HEK293 (cell line): ENCODE results near the gene ZNF503.

ENCODE experiments used
- EGR2 ChIP-seq: fragments of 450-650 bp; formaldehyde crosslinking; IDR thresholded peaks from 2 replicates; pipeline ENCODE4 v1.5.1; 2016; ENCODE audit warnings: low read depth, missing biosample characterization, missing genetic modification characterization
- FEZF1 ChIP-seq: fragments of 450-650 bp; formaldehyde crosslinking; IDR thresholded peaks from 2 replicates; pipeline ENCODE4 v1.5.1; 2016; ENCODE audit warnings: missing biosample characterization, missing genetic modification characterization
- GLI2 ChIP-seq: fragments of 450-650 bp; formaldehyde crosslinking; IDR thresholded peaks from 2 replicates; pipeline ENCODE4; 2017; ENCODE audit warnings: missing biosample characterization, missing genetic modification characterization, low read depth, borderline replicate concordance
- GLIS2 ChIP-seq: fragments of 450-650 bp; formaldehyde crosslinking; IDR thresholded peaks from 2 replicates; pipeline ENCODE4 v1.5.1; 2016; ENCODE audit warnings: missing biosample characterization, missing genetic modification characterization
- KLF8 ChIP-seq: fragments of 450-650 bp; formaldehyde crosslinking; IDR thresholded peaks from 2 replicates; pipeline ENCODE4 v1.5.1; 2016; ENCODE audit warnings: missing biosample characterization, missing genetic modification characterization
- PRDM1 ChIP-seq: fragments of 450-650 bp; formaldehyde crosslinking; IDR thresholded peaks from 2 replicates; pipeline ENCODE4; 2016; ENCODE audit warnings: missing biosample characterization, missing genetic modification characterization
- SP7 ChIP-seq: fragments of 450-650 bp; formaldehyde crosslinking; IDR thresholded peaks from 2 replicates; pipeline ENCODE4 v1.5.1; 2016; ENCODE audit warnings: missing biosample characterization, missing genetic modification characterization
- YY1 ChIP-seq: fragments of 450-650 bp; formaldehyde crosslinking; IDR thresholded peaks from 2 replicates; pipeline ENCODE4 v1.5.1; 2018; ENCODE audit warnings: missing biosample characterization, missing genetic modification characterization
- ZBTB21 ChIP-seq: fragments of 450-650 bp; formaldehyde crosslinking; IDR thresholded peaks from 2 replicates; pipeline ENCODE4 v1.5.1; 2017; ENCODE audit warnings: missing biosample characterization, missing genetic modification characterization
- ZNF112 ChIP-seq: fragments of 450-650 bp; formaldehyde crosslinking; IDR thresholded peaks from 2 replicates; pipeline ENCODE4 v1.5.0; 2017; ENCODE audit warnings: missing biosample characterization, missing genetic modification characterization
- ZNF114 ChIP-seq: fragments of 450-650 bp; formaldehyde crosslinking; IDR thresholded peaks from 2 replicates; pipeline ENCODE4 v1.5.0; 2017; ENCODE audit warnings: missing biosample characterization, missing genetic modification characterization
- ZNF155 ChIP-seq: fragments of 450-650 bp; formaldehyde crosslinking; IDR thresholded peaks from 2 replicates; pipeline ENCODE4 v1.5.1; 2016; ENCODE audit warnings: missing biosample characterization, missing genetic modification characterization
- ZNF2 ChIP-seq: fragments of 450-650 bp; formaldehyde crosslinking; IDR thresholded peaks from 2 replicates; pipeline ENCODE4 v1.5.1; 2016; ENCODE audit warnings: missing biosample characterization, missing genetic modification characterization
- ZNF211 ChIP-seq: fragments of 450-650 bp; formaldehyde crosslinking; IDR thresholded peaks from 2 replicates; pipeline ENCODE4 v1.5.1; 2016; ENCODE audit warnings: low read depth, missing biosample characterization, missing genetic modification characterization
- ZNF311 ChIP-seq: fragments of 450-650 bp; formaldehyde crosslinking; IDR thresholded peaks from 2 replicates; pipeline ENCODE4 v1.5.1; 2017; ENCODE audit warnings: missing biosample characterization, missing genetic modification characterization, borderline replicate concordance
- ZNF324 ChIP-seq: fragments of 450-650 bp; formaldehyde crosslinking; IDR thresholded peaks from 2 replicates; pipeline ENCODE4 v1.5.1; 2016; ENCODE audit warnings: missing biosample characterization, missing genetic modification characterization
- ZNF473 ChIP-seq: fragments of 450-650 bp; formaldehyde crosslinking; IDR thresholded peaks from 2 replicates; pipeline ENCODE4 v1.5.1; 2017; ENCODE audit warnings: missing biosample characterization, missing genetic modification characterization
- ZNF521 ChIP-seq: fragments of 450-650 bp; formaldehyde crosslinking; IDR thresholded peaks from 2 replicates; pipeline ENCODE4 v1.5.1; 2017; ENCODE audit warnings: missing biosample characterization, mild to moderate bottlenecking, missing genetic modification characterization
- ZNF600 ChIP-seq: fragments of 450-650 bp; formaldehyde crosslinking; IDR thresholded peaks from 2 replicates; pipeline ENCODE4 v1.5.1; 2016; ENCODE audit warnings: missing biosample characterization, missing genetic modification characterization
- ZNF610 ChIP-seq: fragments of 450-650 bp; formaldehyde crosslinking; IDR thresholded peaks from 2 replicates; pipeline ENCODE4 v1.5.1; 2016; ENCODE audit warnings: missing biosample characterization, missing genetic modification characterization, borderline replicate concordance
- ZNF621 ChIP-seq: fragments of 450-650 bp; formaldehyde crosslinking; IDR thresholded peaks from 2 replicates; pipeline ENCODE4 v1.5.1; 2017; ENCODE audit warnings: missing biosample characterization, missing genetic modification characterization
- ZNF624 ChIP-seq: fragments of 450-650 bp; formaldehyde crosslinking; IDR thresholded peaks from 2 replicates; pipeline ENCODE4 v1.5.1; 2017; ENCODE audit warnings: missing biosample characterization, missing genetic modification characterization
- ZNF660 ChIP-seq: fragments of 450-650 bp; IDR thresholded peaks from 2 replicates; pipeline ENCODE4 v1.5.1; 2018; ENCODE audit warnings: missing biosample characterization, mild to moderate bottlenecking, missing genetic modification characterization
- ZSCAN30 ChIP-seq: fragments of 450-650 bp; IDR thresholded peaks from 2 replicates; pipeline ENCODE4 v1.5.1; 2018; ENCODE audit warnings: missing biosample characterization, mild to moderate bottlenecking, missing genetic modification characterization, moderate library complexity
- TF ChIP-seq, protein P1 (sequence below): fragments of 450-650 bp; formaldehyde crosslinking; IDR thresholded peaks from 2 replicates; pipeline ENCODE4; 2016; ENCODE audit warnings: missing biosample characterization, missing genetic modification characterization
- TF ChIP-seq, protein P2 (sequence below): fragments of 450-650 bp; formaldehyde crosslinking; IDR thresholded peaks from 2 replicates; pipeline ENCODE4 v1.5.1; 2017; ENCODE audit warnings: missing biosample characterization, missing genetic modification characterization
- TF ChIP-seq, protein P3 (sequence below): fragments of 450-650 bp; formaldehyde crosslinking; IDR thresholded peaks from 2 replicates; pipeline ENCODE4 v1.5.1; 2017; ENCODE audit warnings: missing biosample characterization, missing genetic modification characterization
- TF ChIP-seq, protein P4 (sequence below): fragments of 450-650 bp; formaldehyde crosslinking; optimal IDR thresholded peaks from 2 replicates; pipeline ENCODE3; 2016; ENCODE audit warnings: missing biosample characterization, mild to moderate bottlenecking, missing genetic modification characterization
- TF ChIP-seq, protein P5 (sequence below): fragments of 450-650 bp; formaldehyde crosslinking; IDR thresholded peaks from 2 replicates; pipeline ENCODE4 v1.5.1; 2016; ENCODE audit warnings: missing biosample characterization, missing genetic modification characterization
- TF ChIP-seq, protein P6 (sequence below): fragments of 450-650 bp; formaldehyde crosslinking; IDR thresholded peaks from 2 replicates; pipeline ENCODE4 v1.5.1; 2017; ENCODE audit warnings: missing biosample characterization, missing genetic modification characterization

The ZNF503 gene

DNA sequence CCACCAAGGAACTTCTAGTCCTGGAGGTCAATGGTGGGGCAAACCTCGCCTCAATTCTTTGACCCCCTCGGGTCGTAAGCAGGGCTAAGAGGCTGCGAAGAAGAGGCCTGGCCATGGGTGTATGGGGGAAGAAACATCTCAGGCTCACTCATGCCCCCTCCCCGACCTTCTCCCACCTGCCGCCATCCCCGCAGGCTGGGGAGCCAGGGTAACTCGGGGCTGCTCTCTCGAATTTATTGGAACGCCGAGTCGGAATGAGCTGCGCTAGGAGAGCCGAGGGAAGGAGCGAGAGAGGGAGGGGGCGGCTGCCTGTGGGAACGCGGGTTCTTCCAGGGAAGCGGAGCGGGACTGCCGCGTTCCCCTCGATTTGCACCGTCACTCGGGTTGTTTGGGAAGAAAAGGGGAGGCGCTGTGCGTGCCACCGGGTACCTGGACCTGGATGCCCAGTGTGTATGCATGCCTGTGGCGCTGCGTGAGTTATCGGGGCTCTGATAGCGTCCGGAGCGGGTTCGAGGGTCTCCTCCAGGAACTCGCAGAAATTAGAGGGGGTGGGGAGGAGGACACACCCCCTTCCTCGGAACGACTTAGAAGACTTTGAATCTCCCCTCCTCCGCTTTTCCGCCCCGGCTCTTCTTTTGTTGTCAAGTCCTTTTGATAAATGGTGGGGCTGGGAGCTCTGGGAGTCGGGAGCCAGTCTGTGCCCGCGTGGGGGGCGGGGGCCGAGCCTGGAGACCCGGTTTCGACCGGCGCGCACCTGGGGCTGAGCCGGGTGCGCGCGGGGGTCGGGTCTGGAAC is 1.8 kb upstream of the ZNF503 start (continued):
- TF ChIP-seq ZNF114 (tag by site-specific recombination) (no peak), GLI2 (no peak), ZSCAN30 (tag by site-specific recombination) (peak; percentile 50; the same call in 1 of the 2 replicates), ZNF610 (tag by site-specific recombination) (no peak; the same call in 1 of the 2 replicates), PRDM1 (no peak), ZBTB21 (tag by site-specific recombination) (no peak), ZNF521 (tag by site-specific recombination) (no peak), ZNF155 (tag by site-specific recombination) (no peak), ZNF311 (no peak), SP7 (tag by site-specific recombination) (peak; percentile 43; the same call in 1 of the 2 replicates), ZNF211 (no peak), EGR2 (tag by site-specific recombination) (peak; percentile 80), ZNF600 (tag by site-specific recombination) (peak; percentile 54), YY1 (tag by site-specific recombination) (no peak), ZNF621 (no peak), KLF8 (tag by site-specific recombination) (peak; percentile 32), ZNF660 (0 out of 2 replicates have a peak, but pooled peaks have one; percentile 28), ZNF2 (tag by site-specific recombination) (0 out of 2 replicates have a peak, but pooled peaks have one; percentile 29), FEZF1 (tag by site-specific recombination) (0 out of 2 replicates have a peak, but pooled peaks have one; percentile 4), ZNF624 (tag by site-specific recombination) (no peak), ZNF473 (no peak), GLIS2 (tag by site-specific recombination) (peak; percentile 74; the same call in 1 of the 2 replicates), ZNF324 (tag by site-specific recombination) (0 out of 2 replicates have a peak, but pooled peaks have one; percentile 32), ZNF112 (tag by site-specific recombination) (no peak)
- TF ChIP-seq, protein P1, sequence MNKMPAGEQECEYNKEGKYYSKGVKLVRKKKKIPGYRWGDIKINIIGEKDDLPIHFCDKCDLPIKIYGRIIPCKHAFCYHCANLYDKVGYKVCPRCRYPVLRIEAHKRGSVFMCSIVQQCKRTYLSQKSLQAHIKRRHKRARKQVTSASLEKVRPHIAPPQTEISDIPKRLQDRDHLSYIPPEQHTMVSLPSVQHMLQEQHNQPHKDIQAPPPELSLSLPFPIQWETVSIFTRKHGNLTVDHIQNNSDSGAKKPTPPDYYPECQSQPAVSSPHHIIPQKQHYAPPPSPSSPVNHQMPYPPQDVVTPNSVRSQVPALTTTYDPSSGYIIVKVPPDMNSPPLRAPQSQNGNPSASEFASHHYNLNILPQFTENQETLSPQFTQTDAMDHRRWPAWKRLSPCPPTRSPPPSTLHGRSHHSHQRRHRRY (tag by site-specific recombination): no peak
- TF ChIP-seq, protein P2, sequence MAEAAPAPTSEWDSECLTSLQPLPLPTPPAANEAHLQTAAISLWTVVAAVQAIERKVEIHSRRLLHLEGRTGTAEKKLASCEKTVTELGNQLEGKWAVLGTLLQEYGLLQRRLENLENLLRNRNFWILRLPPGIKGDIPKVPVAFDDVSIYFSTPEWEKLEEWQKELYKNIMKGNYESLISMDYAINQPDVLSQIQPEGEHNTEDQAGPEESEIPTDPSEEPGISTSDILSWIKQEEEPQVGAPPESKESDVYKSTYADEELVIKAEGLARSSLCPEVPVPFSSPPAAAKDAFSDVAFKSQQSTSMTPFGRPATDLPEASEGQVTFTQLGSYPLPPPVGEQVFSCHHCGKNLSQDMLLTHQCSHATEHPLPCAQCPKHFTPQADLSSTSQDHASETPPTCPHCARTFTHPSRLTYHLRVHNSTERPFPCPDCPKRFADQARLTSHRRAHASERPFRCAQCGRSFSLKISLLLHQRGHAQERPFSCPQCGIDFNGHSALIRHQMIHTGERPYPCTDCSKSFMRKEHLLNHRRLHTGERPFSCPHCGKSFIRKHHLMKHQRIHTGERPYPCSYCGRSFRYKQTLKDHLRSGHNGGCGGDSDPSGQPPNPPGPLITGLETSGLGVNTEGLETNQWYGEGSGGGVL (tag by site-specific recombination): peak; percentile 81
- TF ChIP-seq, protein P3, sequence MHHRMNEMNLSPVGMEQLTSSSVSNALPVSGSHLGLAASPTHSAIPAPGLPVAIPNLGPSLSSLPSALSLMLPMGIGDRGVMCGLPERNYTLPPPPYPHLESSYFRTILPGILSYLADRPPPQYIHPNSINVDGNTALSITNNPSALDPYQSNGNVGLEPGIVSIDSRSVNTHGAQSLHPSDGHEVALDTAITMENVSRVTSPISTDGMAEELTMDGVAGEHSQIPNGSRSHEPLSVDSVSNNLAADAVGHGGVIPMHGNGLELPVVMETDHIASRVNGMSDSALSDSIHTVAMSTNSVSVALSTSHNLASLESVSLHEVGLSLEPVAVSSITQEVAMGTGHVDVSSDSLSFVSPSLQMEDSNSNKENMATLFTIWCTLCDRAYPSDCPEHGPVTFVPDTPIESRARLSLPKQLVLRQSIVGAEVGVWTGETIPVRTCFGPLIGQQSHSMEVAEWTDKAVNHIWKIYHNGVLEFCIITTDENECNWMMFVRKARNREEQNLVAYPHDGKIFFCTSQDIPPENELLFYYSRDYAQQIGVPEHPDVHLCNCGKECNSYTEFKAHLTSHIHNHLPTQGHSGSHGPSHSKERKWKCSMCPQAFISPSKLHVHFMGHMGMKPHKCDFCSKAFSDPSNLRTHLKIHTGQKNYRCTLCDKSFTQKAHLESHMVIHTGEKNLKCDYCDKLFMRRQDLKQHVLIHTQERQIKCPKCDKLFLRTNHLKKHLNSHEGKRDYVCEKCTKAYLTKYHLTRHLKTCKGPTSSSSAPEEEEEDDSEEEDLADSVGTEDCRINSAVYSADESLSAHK (tag by site-specific recombination): no peak; the same call in 1 of the 2 replicates
- TF ChIP-seq, protein P4, sequence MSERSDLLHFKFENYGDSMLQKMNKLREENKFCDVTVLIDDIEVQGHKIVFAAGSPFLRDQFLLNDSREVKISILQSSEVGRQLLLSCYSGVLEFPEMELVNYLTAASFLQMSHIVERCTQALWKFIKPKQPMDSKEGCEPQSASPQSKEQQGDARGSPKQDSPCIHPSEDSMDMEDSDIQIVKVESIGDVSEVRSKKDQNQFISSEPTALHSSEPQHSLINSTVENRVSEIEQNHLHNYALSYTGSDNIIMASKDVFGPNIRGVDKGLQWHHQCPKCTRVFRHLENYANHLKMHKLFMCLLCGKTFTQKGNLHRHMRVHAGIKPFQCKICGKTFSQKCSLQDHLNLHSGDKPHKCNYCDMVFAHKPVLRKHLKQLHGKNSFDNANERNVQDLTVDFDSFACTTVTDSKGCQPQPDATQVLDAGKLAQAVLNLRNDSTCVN (tag by site-specific recombination): peak; percentile 70
- TF ChIP-seq, protein P5, sequence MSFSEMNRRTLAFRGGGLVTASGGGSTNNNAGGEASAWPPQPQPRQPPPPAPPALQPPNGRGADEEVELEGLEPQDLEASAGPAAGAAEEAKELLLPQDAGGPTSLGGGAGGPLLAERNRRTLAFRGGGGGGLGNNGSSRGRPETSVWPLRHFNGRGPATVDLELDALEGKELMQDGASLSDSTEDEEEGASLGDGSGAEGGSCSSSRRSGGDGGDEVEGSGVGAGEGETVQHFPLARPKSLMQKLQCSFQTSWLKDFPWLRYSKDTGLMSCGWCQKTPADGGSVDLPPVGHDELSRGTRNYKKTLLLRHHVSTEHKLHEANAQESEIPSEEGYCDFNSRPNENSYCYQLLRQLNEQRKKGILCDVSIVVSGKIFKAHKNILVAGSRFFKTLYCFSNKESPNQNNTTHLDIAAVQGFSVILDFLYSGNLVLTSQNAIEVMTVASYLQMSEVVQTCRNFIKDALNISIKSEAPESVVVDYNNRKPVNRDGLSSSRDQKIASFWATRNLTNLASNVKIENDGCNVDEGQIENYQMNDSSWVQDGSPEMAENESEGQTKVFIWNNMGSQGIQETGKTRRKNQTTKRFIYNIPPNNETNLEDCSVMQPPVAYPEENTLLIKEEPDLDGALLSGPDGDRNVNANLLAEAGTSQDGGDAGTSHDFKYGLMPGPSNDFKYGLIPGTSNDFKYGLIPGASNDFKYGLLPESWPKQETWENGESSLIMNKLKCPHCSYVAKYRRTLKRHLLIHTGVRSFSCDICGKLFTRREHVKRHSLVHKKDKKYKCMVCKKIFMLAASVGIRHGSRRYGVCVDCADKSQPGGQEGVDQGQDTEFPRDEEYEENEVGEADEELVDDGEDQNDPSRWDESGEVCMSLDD (tag by site-specific recombination): peak; percentile 74; the same call in 1 of the 2 replicates
- TF ChIP-seq, protein P6, sequence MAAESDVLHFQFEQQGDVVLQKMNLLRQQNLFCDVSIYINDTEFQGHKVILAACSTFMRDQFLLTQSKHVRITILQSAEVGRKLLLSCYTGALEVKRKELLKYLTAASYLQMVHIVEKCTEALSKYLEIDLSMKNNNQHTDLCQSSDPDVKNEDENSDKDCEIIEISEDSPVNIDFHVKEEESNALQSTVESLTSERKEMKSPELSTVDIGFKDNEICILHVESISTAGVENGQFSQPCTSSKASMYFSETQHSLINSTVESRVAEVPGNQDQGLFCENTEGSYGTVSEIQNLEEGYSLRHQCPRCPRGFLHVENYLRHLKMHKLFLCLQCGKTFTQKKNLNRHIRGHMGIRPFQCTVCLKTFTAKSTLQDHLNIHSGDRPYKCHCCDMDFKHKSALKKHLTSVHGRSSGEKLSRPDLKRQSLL: 0 out of 2 replicates have a peak, but pooled peaks have one; percentile 12
